ENCODE data around the gene MEG3.

MEG3 gene

GRCh38 chr14:100880271-100881101 lies 54.6 kb downstream of the MEG3 start:
- no peak for DNase-seq (ENCODE audit: low spot score)

- DNase-seq (ENCODE audit: low spot score), result no peak
These were observed 55.5 kb downstream of the MEG3 start for GRCh38 chr14:100881211-100882025.

GRCh38 chr14:100882026-100882967 lies 56.4 kb downstream of the MEG3 start:
- no peak for DNase-seq (ENCODE audit: low spot score)

- no peak for DNase-seq (ENCODE audit: low spot score)
These were observed 57.3 kb downstream of the MEG3 start for GRCh38 chr14:100882991-100883788.

- no peak for DNase-seq (ENCODE audit: low spot score)
These were observed 57.8 kb downstream of the MEG3 start for GRCh38 chr14:100883789-100884101.

GRCh38 chr14:100884456-100884855 lies 58.5 kb downstream of the MEG3 start:
- no peak for DNase-seq (ENCODE audit: low spot score)

GRCh38 chr14:100885196-100885595 lies 59.3 kb downstream of the MEG3 start:
- DNase-seq (ENCODE audit: low spot score), result no peak

- DNase-seq (ENCODE audit: low spot score), result no peak
These were observed 59.7 kb downstream of the MEG3 start for GRCh38 chr14:100885617-100886016.

- DNase-seq (ENCODE audit: low spot score), result no peak
These were observed 61.9 kb downstream of the MEG3 start for GRCh38 chr14:100887728-100888335.

GRCh38 chr14:100888789-100889315 lies 62.9 kb downstream of the MEG3 start:
- no peak for DNase-seq (ENCODE audit: low spot score)

GRCh38 chr14:100889641-100890040 lies 63.7 kb downstream of the MEG3 start:
- DNase-seq (ENCODE audit: low spot score), result no peak

GRCh38 chr14:100890061-100890850 lies 64.3 kb downstream of the MEG3 start:
- DNase-seq (ENCODE audit: low spot score), result no peak

- no peak for DNase-seq (ENCODE audit: low spot score)
These were observed 65.1 kb downstream of the MEG3 start for GRCh38 chr14:100891051-100891450.

- no peak for DNase-seq (ENCODE audit: low spot score)
These were observed 65.9 kb downstream of the MEG3 start for GRCh38 chr14:100891501-100892445.

- DNase-seq (ENCODE audit: low spot score), result no peak
These were observed 66.7 kb downstream of the MEG3 start for GRCh38 chr14:100892496-100893227.

- no peak for DNase-seq (ENCODE audit: low spot score)
These were observed 67.3 kb downstream of the MEG3 start for GRCh38 chr14:100893228-100893601.

GRCh38 chr14:100893760-100894159 lies 67.8 kb downstream of the MEG3 start:
- no peak for DNase-seq (ENCODE audit: low spot score)

- no peak for DNase-seq (ENCODE audit: low spot score)
These were observed 68.5 kb downstream of the MEG3 start for GRCh38 chr14:100894416-100894815.

Data from LoVo (cell line).